Stimulated activated naive CD8-positive, alpha-beta T cell treated with anti-CD3 and anti-CD28 coated beads, Interleukin-15, Interleukin-2, amounts not matched to agents 100 ng/mL and 50 ng/mL, for 24 hours (primary cell): ENCODE measurements around the gene CUX1.
A peak's percentile ranks its signal among the peaks of the same experiment; 100 is the strongest.

ENCODE experiments used
- H3K27ac Mint-ChIP-seq: one replicate; pipeline ENCODE4 v1.8.0; 2021; ENCODE audit warnings: mild to moderate bottlenecking, mixed read lengths
- H3K27me3 Mint-ChIP-seq: one replicate; pipeline ENCODE4 v1.8.0; 2021; ENCODE audit warnings: mixed read lengths
- H3K36me3 Mint-ChIP-seq: one replicate; pipeline ENCODE4 v1.8.0; 2021; ENCODE audit warnings: low read depth, mixed read lengths
- H3K4me1 Mint-ChIP-seq: one replicate; pipeline ENCODE4 v1.8.0; 2021; ENCODE audit warnings: low read depth, mixed read lengths
- H3K4me3 Mint-ChIP-seq: one replicate; pipeline ENCODE4 v1.8.0; 2021; ENCODE audit warnings: mild to moderate bottlenecking, mixed read lengths
- H3K9me3 Mint-ChIP-seq: one replicate; pipeline ENCODE4 v1.8.0; 2021; ENCODE audit warnings: mixed read lengths

Gene CUX1

DNA sequence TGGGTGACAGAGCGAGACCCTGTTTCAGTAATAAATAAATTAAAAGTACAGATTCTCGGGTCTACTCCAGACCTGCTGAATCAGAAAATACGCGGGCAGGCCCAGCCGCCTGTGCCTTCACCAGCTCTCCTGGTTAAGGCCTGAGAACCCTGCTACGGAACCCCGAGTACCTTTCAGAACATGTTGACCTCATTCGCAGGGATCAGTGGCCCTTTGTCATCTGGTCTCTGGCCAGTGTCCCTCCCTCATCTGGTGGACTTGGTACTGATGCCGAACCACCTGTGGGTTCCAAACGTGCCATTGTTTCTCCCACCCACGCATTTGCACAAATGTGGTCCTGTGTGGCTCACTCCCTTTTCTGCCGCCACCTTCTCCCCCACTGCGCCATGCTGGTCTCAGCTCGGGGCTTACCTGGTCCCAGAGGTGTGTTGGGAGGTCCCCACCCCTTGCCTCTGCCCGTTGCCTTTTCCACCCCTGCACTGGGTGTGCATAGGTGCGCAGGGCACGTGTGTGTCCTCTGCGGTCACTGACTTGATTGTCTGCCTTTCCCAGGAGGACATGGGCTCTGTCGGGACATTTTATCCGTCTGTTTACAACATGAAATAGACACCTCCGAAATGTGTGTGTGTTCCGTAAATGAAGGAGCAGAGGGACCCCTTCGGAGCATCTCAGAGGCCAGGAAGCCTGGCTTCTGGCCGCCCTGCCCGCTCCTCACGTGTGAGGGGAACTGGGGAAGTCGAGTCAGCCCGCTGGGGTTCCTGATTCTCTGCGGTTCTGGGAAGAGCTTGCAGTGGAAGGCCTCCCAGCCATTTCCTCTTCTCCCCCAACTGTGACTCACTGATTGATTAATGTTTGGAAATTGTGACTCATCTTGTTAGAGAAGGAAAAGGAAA is 135.2 kb downstream of the CUX1 start:
- H3K4me3 Mint-ChIP-seq = peak overlapping the region; percentile 65
- peaks cover 42% of the 10 kb centered on the region for H3K4me1 Mint-ChIP-seq
- no peaks in the 10 kb centered on the region for H3K27me3 Mint-ChIP-seq
- peaks cover 9% of the 10 kb centered on the region for H3K36me3 Mint-ChIP-seq
- peak overlapping the region; percentile 93 for H3K27ac Mint-ChIP-seq
- H3K9me3 Mint-ChIP-seq = no peaks in the 10 kb centered on the region

DNA sequence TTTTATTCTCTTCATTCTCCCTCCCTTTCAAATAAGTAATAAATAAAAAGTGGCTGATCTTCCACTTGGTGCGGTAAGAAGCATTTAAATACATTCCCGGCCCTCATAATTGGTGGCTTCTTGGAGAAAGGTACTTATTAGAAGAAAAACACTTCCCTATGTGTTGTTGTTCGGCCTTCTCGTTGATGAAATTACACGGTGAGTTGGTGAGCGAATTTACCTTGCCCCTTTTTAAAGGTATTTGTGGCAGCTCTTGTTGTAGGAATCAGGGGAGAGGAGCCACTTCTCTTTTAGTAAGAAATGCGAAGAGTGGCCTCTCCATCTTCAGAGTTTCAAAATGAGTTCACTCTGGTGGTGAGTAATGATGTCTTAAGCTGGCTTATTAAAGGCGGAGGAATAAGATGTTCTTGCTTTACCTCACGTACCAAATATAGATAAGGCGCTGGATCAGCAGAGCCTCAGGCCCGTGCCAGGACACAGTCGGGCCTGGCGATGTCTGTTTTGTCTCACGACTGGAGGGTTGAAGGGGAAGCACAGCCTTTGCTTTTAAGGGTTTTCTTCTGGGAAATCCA is 135.9 kb downstream of the CUX1 start:
- Mint-ChIP-seq H3K27me3 (no peaks in the 10 kb centered on the region), H3K4me3 (peak overlapping the region; percentile 65), H3K4me1 (peaks cover 47% of the 10 kb centered on the region), H3K27ac (peak overlapping the region; percentile 93), H3K36me3 (peaks cover 9% of the 10 kb centered on the region), H3K9me3 (no peaks in the 10 kb centered on the region)

DNA sequence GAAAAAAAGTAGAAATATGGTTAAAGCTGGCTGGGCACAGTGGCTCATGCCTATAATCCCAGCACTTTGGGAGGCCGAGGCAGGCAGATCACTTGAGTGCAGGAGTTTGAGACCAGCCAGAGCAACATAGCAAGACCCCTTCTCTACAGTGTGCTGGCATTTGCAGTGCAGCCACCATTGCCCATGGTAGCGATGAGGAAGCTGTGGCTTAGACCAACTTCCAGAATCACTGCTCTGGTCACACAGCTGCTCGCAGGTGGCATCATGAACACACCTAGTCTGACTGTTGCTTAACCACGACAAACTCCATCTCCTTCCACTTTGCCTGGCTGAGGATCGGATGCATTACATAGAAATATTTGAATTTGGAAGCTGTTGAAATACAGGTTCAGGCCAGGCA is 137.1 kb downstream of the CUX1 start:
- H3K27me3 Mint-ChIP-seq = no peaks in the 10 kb centered on the region
- H3K27ac Mint-ChIP-seq = peak overlapping the region; percentile 2
- H3K9me3 Mint-ChIP-seq = no peaks in the 10 kb centered on the region
- H3K4me3 Mint-ChIP-seq = no peak overlapping the region
- peaks cover 13% of the 10 kb centered on the region for H3K36me3 Mint-ChIP-seq
- H3K4me1 Mint-ChIP-seq = peaks cover 47% of the 10 kb centered on the region

DNA sequence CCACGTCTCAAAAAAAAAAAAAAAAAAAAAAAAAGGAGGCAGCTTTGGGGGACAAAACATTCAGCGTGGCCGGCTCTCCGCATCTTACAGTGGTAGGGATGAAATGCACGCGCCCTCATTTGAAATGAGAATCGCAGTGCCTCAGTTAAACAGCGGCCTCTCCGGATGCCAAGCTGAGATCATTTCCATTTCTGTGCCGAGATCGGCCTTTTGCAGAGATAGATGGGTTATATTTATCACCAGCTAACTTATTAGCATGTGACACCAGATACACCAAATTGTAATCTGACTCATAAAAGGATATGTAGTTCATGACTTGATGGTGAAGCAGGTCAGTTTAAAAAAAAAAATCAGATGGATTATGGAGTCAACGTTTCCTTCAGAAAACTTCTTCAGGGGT is 138.7 kb downstream of the CUX1 start:
- H3K4me1 Mint-ChIP-seq = peaks cover 47% of the 10 kb centered on the region
- H3K27me3 Mint-ChIP-seq = no peaks in the 10 kb centered on the region
- no peaks in the 10 kb centered on the region for H3K9me3 Mint-ChIP-seq
- H3K36me3 Mint-ChIP-seq = peaks cover 15% of the 10 kb centered on the region
- H3K27ac Mint-ChIP-seq = no peak overlapping the region
- no peak overlapping the region for H3K4me3 Mint-ChIP-seq

DNA sequence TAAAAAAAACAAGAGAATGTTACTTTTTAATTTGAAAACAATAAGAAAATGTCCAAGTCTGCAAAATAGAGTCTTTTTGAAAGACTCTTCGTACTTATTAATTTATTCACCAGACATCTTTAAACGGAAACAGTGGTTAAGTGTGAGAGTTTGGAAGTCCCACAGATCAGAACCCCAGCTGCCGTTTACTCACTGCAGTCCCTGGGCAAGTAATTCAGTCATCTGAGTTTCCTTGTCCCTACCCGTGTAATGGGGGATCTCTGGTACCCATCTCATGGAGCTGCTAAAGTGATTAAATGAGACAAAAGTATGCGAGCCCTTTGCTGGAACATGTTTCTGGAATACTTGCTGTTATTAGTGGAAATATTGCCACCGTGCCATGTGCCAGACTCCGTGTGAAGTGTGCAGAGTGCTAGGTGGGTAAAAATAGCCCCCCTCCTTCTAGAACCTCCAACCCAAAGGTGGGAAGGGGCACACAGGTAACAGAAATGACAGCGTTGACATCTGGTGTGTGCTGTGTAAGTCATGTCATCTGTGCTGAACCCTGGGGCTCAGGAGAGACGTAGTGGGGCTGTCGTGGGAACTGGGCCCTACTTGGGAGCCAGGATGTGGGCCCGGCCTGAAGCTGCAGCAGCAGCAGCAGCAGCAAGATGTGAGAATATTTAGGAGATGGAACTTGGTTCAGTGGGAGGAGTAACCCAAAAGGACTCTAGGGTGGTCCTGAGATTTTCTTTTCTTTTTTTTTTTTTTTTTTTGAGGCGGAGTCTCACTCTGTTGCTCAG is 140.5 kb downstream of the CUX1 start:
- H3K27me3 Mint-ChIP-seq = no peaks in the 10 kb centered on the region
- H3K9me3 Mint-ChIP-seq = no peaks in the 10 kb centered on the region
- H3K36me3 Mint-ChIP-seq = peaks cover 10% of the 10 kb centered on the region
- H3K4me3 Mint-ChIP-seq = no peak overlapping the region
- no peak overlapping the region for H3K27ac Mint-ChIP-seq
- peaks cover 42% of the 10 kb centered on the region for H3K4me1 Mint-ChIP-seq

DNA sequence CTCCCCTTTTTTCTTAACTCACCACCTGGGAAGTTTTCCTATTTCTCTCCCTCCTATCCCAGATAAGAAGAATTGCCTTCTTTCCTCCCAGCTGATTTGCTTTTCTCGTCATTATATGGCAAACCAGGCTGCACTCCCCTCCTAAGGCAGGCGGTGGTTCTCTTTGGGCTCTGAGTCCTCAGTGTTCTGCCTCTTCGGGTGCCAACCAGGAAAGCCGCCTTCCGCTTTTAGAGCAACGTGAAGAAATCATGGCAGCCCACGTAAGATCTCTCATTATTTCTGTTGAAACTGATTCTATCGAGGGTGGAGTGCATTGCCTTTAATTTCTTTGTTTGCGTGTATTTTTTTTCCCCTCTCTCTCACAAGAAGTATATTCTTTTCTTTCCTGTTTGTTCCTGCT is 141.9 kb downstream of the CUX1 start:
- Mint-ChIP-seq H3K9me3 (no peaks in the 10 kb centered on the region), H3K36me3 (peaks cover 6% of the 10 kb centered on the region), H3K27ac (no peak overlapping the region), H3K4me3 (no peak overlapping the region), H3K27me3 (no peaks in the 10 kb centered on the region), H3K4me1 (peaks cover 28% of the 10 kb centered on the region)

DNA sequence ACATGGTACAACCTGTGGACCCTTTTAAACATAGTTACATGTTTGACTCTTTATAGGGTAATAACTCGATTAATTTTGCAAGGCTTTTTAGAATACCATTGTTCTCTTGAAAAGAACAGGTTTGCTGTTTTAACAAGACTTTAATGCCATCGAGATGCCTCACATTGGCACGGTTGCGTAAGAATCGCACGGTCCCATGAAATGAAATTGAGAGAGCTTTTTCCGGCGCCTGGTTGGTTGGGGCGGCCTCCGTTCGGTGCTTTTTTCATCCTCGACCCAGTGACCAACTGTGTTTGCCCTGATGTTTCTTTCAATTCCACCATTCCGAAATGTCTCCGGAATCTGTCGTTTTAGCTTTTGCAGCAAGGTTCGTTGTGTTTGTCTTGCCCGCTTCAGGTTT is 142.4 kb downstream of the CUX1 start:
- H3K4me3 Mint-ChIP-seq = no peak overlapping the region
- peaks cover 23% of the 10 kb centered on the region for H3K4me1 Mint-ChIP-seq
- H3K9me3 Mint-ChIP-seq = no peaks in the 10 kb centered on the region
- H3K27ac Mint-ChIP-seq = no peak overlapping the region
- H3K27me3 Mint-ChIP-seq = no peaks in the 10 kb centered on the region
- peaks cover 6% of the 10 kb centered on the region for H3K36me3 Mint-ChIP-seq

DNA sequence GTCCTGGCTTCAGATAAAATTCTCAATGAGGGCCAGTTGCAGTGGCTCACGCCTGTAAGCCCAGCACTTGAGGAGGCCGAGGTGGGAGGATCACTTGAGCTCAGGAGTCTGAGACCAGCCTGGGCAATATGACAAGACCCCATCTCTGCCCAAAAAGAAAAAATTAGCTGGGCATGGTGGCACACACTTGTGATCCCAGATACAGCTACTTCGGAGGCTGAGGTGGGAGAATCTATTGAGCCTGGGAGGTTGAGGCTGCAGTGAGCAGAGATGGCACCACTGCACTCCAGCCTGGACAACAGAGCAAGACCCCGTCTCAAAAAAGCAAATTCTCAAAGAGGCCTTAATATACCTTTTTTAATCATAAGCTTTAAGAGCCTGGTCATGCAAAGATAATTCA is 142.9 kb downstream of the CUX1 start:
- peaks cover 6% of the 10 kb centered on the region for H3K36me3 Mint-ChIP-seq
- no peaks in the 10 kb centered on the region for H3K9me3 Mint-ChIP-seq
- peaks cover 18% of the 10 kb centered on the region for H3K4me1 Mint-ChIP-seq
- H3K27me3 Mint-ChIP-seq = no peaks in the 10 kb centered on the region
- no peak overlapping the region for H3K4me3 Mint-ChIP-seq
- no peak overlapping the region for H3K27ac Mint-ChIP-seq

DNA sequence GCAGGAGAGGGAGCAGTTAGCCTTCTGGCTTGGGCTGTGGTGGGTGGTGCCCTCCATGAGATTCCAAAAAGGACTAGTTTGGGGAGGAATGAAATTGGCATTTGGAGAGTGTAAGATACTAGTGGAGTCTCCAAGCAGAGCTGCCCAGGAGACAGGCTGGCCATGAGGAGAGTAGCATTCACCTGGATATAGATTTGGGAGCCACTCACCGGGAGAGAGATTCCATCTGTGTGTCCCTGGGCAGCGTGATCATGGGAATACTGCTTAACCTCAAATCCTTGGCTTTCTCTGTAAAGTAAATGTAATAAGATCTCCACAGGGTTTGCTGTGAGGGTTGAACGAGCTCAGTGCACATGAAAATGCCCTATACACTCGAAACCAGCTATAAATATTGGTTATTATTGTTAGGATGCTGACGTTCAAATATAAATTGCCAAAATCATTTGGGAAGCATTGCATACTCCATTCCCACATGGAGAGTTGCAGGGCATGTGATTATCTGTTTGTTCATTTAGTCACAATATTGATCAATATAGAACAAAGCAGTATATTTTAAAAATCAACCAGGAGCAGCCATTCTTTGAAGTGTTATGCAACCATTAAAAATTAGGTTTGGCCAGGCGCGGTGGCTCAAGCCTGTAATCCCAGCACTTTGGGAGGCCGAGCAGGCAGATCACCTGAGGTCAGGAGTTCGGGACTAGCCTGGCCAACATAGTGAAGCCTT is 143.7 kb downstream of the CUX1 start:
- Mint-ChIP-seq H3K27me3 (no peaks in the 10 kb centered on the region), H3K4me3 (no peak overlapping the region), H3K36me3 (peaks cover 6% of the 10 kb centered on the region), H3K4me1 (peaks cover 14% of the 10 kb centered on the region), H3K9me3 (no peaks in the 10 kb centered on the region), H3K27ac (no peak overlapping the region)

DNA sequence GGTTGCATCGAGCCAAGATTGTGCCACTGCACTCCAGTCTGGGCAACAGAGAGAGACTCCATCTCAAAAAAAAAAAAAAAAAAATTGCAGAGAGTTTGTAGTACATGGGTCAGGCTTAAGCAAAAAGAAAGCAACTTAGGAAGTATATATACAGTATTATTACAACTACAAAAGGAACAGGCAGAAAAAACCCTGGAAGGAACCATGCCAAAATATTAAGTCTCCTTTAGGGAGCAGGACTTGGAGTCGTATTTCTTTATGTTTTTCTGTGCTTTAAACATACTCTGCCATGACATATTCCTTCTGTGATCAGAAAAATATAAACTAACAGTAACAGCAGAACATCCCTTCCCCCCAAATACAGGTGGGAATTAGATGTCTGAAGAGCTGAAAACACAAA is 144.4 kb downstream of the CUX1 start:
- H3K27ac Mint-ChIP-seq = no peak overlapping the region
- no peaks in the 10 kb centered on the region for H3K9me3 Mint-ChIP-seq
- H3K36me3 Mint-ChIP-seq = peaks cover 6% of the 10 kb centered on the region
- no peak overlapping the region for H3K4me3 Mint-ChIP-seq
- no peaks in the 10 kb centered on the region for H3K27me3 Mint-ChIP-seq
- H3K4me1 Mint-ChIP-seq = peaks cover 11% of the 10 kb centered on the region

DNA sequence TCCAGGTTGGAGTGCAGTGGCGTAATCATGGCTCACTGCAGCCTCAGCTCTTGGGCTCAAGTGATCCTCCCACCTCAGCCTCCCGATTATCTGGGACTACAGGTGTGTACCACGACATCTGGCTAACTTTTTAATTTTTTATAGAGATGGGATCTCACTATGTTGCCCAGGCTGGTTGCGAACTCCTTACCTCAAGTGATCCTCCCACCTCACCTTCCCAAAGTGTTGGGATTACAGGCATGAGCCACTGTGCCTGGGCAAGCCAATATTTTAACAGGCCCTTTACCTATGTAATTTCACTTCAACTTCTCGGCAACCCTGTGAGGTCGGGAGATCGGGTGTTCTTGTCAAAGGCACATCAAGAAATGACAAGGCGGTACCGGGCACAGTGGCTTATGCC is 146.3 kb downstream of the CUX1 start:
- H3K27ac Mint-ChIP-seq = no peak overlapping the region
- no peaks in the 10 kb centered on the region for H3K27me3 Mint-ChIP-seq
- H3K36me3 Mint-ChIP-seq = peaks cover 6% of the 10 kb centered on the region
- H3K4me3 Mint-ChIP-seq = no peak overlapping the region
- H3K4me1 Mint-ChIP-seq = no peaks in the 10 kb centered on the region
- H3K9me3 Mint-ChIP-seq = no peaks in the 10 kb centered on the region

DNA sequence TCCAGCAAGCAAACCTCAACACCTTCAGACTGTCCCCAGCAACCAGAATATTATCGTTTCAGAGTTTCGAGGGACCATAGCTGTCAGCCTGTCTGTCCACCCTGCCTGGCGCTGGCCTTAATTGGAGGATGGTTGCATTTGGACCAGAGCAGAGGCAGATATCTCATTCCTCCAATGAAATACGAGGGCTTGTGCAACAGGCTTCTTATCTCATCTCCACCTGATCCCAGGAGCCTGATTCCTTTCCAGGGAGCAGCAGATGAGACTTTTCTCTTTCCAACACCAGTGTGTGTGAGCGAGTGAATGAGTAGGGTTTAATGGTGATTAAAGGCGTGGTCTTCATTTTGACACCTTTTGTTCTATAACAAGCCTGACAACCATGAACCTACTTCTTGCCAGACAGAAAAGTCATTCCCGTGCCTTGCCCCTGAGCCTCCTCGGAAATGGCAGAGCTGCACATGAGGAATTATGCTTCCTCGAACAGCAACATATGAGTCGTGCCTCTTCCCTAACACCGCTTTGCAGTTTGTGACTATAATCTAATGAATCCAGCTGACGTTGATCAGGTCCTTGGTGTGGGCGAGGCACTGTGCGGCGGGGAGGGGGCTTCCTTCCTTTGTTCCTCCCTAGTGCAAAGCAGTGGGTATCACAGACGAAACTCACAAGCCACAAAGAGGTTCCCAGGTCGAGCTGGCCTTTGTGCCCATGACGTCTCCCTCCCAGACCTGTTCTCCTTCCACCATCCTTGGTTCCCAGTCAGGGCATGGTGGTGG is 147.4 kb downstream of the CUX1 start:
- Mint-ChIP-seq H3K4me1 (no peaks in the 10 kb centered on the region), H3K36me3 (no peaks in the 10 kb centered on the region), H3K27ac (no peak overlapping the region), H3K4me3 (no peak overlapping the region), H3K27me3 (no peaks in the 10 kb centered on the region), H3K9me3 (no peaks in the 10 kb centered on the region)

DNA sequence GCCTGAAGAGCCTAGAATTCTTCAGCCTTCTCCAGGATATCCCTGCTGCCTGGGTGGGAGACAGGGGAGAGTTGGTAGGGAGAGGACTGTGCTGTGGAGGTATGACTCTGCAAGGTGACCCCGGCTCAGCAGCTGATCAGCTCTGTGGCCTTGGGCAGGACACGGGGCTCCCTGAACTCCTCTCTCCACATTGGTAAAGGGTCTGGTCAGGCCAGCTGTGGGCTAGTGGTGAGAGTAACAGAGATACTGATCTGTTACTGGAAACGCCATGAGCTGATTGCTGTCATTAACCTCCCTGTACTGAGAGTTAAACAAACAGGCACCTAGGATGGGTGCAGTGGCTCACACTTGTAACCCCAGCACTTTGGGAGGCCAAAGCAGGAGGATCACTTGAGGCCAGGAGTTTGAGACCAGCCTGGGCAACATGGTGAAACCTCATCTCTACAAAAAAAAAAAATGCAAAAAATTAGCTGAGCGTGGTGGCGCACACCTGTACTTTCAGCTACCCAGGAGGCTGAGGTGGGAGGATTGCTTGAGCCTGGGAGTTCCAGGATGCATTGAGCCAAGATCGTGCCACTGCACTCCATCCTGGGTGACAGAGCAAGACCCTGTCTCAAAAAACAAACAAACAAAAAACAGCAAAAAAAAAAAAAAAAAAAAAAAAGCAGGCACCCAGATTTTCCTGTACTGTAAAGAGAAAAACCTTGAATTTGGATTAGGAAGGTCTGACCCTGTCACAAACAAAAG is 151.5 kb downstream of the CUX1 start:
- H3K27me3 Mint-ChIP-seq = no peaks in the 10 kb centered on the region

More for the DNA sequence above, 151.5 kb downstream of the CUX1 start:
- Mint-ChIP-seq H3K4me1 (no peaks in the 10 kb centered on the region), H3K4me3 (no peak overlapping the region), H3K9me3 (no peaks in the 10 kb centered on the region), H3K36me3 (no peaks in the 10 kb centered on the region), H3K27ac (no peak overlapping the region)
